Esophagus (tissue), 2 donors: ENCODE results near the gene IMMP2L. TPM values are rescaled to one million over a fixed set of nuclear protein-coding genes. Genes with fewer than 3 reads are reported as not detected.
"Not testable (repeated sequence)": the region's sequence is repeated elsewhere in the genome, so short reads cannot be mapped to it uniquely, and the experiment has no call there.

ENCODE experiments used
- H3K27ac ChIP-seq, 2 donors: one replicate each; pipeline ENCODE4 v1.5.1; 2013; ENCODE audit warnings: low read depth in 2 of 2, mild to moderate bottlenecking in 2 of 2, inconsistent platforms in 1 of 2, low read length in 1 of 2, moderate library complexity in 1 of 2
- H3K27me3 ChIP-seq, 2 donors: one replicate each; pipeline ENCODE4 v1.6.1; 2013; ENCODE audit warnings: low read length in 2 of 2, control low read depth in 1 of 2, mild to moderate bottlenecking in 1 of 2; ENCODE audit not compliant: insufficient read depth in 2 of 2, control insufficient read depth in 1 of 2
- H3K36me3 ChIP-seq, 2 donors: one replicate each; pipeline ENCODE4 v1.6.1; 2013; ENCODE audit warnings: low read length in 1 of 2; ENCODE audit not compliant: control insufficient read depth in 2 of 2, insufficient read depth in 2 of 2
- H3K4me1 ChIP-seq, 2 donors: one replicate each; pipeline ENCODE4 v1.6.1; 2013; ENCODE audit warnings: low read length in 1 of 2; ENCODE audit not compliant: control insufficient read depth in 2 of 2, insufficient read depth in 2 of 2
- H3K4me3 ChIP-seq, 2 donors: one replicate each; pipeline ENCODE4 v1.5.1; 2013; ENCODE audit warnings: low read length in 2 of 2, mild to moderate bottlenecking in 2 of 2, low read depth in 1 of 2, moderate library complexity in 1 of 2
- H3K9me3 ChIP-seq, 2 donors: one replicate each; pipeline ENCODE4 v1.6.1; 2013; ENCODE audit warnings: mild to moderate bottlenecking in 2 of 2, low read depth in 1 of 2, low read length in 1 of 2, moderate library complexity in 1 of 2; ENCODE audit not compliant: control insufficient read depth in 2 of 2, insufficient read depth in 1 of 2
- WGBS, 2 donors: extraction: QIAGEN DNeasy Blood & Tissue Kit; methylation state at CpG; one replicate each; pipeline ENCODE4 v1.1.7; 2013; 5-methylcytosine and 5-hydroxymethylcytosine counted together
- polyA plus RNA-seq, 2 donors: library from polyadenylated mRNA; stranded (reverse); fragments of 200-250 nt; gene quantifications; one replicate each; pipeline ENCODE4 v1.2.3, GENCODE V29; 2013
- donor health status: healthy with polysubstance abuse.
- donor health status: Bipolar disorder and iron deficiency.

IMMP2L gene
- polyA plus RNA-seq, 2 donors, result 6.5 to 14.5 TPM

DNA sequence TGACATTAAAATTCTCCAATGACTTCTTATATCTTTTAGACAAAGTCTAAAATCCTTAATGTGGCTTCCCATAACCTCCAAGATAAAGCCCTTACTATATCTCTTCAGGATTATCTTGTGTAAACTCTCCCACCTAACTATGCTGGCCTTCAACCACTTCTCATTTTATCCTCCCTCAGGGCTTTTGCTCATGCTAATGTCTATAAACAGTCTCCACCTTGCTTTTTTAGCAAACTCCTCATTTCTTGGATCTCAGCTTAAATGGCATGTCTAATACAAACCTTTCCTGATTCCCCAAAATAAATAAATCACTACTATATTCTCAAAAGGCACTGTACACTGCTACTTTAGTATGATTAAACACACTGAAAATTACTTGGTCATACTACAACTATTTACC, 290.2 kb downstream of the IMMP2L start:
- H3K27ac ChIP-seq, result no peak overlapping the region
- H3K27me3 ChIP-seq, result no peaks in the 10 kb centered on the region
- H3K9me3 ChIP-seq, result no peaks in the 10 kb centered on the region
- H3K4me3 ChIP-seq, result no peak overlapping the region
- H3K4me1 ChIP-seq, result no peaks in the 10 kb centered on the region
- H3K36me3 ChIP-seq, result no peaks in the 10 kb centered on the region

- not testable (repeated sequence) for H3K9me3 ChIP-seq, H3K4me1 ChIP-seq, H3K27me3 ChIP-seq, H3K4me3 ChIP-seq, H3K27ac ChIP-seq, H3K36me3 ChIP-seq
- WGBS, 2 donors, result 89 to 91% methylated on average over 2 of the region's 2 CpGs
Observed at GRCh38 chr7:111270794-111271193, 291.5 kb downstream of the IMMP2L start.

DNA sequence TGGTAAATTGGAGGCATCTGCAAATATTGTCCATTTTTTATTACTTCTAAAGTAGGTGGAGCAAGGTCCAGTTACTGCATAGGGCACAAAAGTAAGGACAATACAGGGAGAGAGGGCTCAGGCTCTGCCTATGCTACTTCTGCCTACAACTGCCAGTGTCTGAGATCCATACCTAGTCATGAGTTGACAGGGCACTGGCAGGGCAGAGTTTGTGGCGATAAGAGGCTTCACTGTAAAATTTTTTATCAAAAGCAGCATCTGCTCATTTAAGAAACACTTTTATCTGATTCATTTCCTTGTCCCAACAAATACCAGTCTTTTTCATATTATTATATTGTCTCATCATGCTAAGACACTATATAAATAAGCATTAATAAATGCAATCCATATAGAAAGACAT, 293.4 kb downstream of the IMMP2L start:
- no peaks in the 10 kb centered on the region for H3K9me3 ChIP-seq
- WGBS, 2 donors, result 95 to 97% methylated on average over 1 of the region's 1 CpG
- H3K27me3 ChIP-seq, result no peaks in the 10 kb centered on the region
- H3K4me3 ChIP-seq, result no peak overlapping the region
- no peaks in the 10 kb centered on the region for H3K4me1 ChIP-seq
- no peaks in the 10 kb centered on the region for H3K36me3 ChIP-seq
- H3K27ac ChIP-seq, result no peak overlapping the region

GRCh38 chr7:111266613-111267012, 295.7 kb downstream of the IMMP2L start:
- no peaks in the 10 kb centered on the region for H3K4me1 ChIP-seq
- no peak overlapping the region for H3K27ac ChIP-seq
- H3K36me3 ChIP-seq, result no peaks in the 10 kb centered on the region
- H3K27me3 ChIP-seq, result no peaks in the 10 kb centered on the region
- WGBS, 2 donors, result 81 to 87% methylated on average over 2 of the region's 2 CpGs
- no peaks in the 10 kb centered on the region for H3K9me3 ChIP-seq
- H3K4me3 ChIP-seq, result no peak overlapping the region

GRCh38 chr7:111265394-111265793, 296.9 kb downstream of the IMMP2L start:
- H3K27ac ChIP-seq, result no peak overlapping the region
- no peaks in the 10 kb centered on the region for H3K36me3 ChIP-seq
- no peaks in the 10 kb centered on the region for H3K27me3 ChIP-seq
- no peaks in the 10 kb centered on the region for H3K4me1 ChIP-seq
- no peaks in the 10 kb centered on the region for H3K9me3 ChIP-seq
- H3K4me3 ChIP-seq, result no peak overlapping the region

DNA sequence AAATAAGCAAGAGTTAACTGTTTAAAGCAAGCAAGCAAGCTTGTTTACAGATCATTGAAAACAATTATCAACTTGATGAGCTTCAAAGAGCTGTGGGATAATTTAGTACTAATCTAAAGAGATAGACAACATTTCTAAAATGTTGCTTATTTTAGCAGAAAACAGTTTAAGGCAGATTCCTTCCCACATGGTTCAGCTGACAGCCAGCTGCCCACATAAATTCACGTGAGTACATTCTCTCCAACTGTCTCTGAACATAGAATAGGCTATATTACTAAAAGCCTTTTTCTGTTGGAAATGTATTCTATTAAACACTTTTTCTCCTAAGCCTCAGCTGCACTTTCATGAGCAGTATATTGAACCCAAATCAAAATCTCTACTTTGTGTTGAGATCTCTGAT, 297.3 kb downstream of the IMMP2L start:
- Histone ChIP-seq H3K9me3 (no peaks in the 10 kb centered on the region), H3K4me1 (no peaks in the 10 kb centered on the region), H3K27me3 (no peaks in the 10 kb centered on the region), H3K27ac (no peak overlapping the region), H3K4me3 (no peak overlapping the region), H3K36me3 (no peaks in the 10 kb centered on the region)
- WGBS, 2 donors, result 94 to 95% methylated on average over 1 of the region's 1 CpG

DNA sequence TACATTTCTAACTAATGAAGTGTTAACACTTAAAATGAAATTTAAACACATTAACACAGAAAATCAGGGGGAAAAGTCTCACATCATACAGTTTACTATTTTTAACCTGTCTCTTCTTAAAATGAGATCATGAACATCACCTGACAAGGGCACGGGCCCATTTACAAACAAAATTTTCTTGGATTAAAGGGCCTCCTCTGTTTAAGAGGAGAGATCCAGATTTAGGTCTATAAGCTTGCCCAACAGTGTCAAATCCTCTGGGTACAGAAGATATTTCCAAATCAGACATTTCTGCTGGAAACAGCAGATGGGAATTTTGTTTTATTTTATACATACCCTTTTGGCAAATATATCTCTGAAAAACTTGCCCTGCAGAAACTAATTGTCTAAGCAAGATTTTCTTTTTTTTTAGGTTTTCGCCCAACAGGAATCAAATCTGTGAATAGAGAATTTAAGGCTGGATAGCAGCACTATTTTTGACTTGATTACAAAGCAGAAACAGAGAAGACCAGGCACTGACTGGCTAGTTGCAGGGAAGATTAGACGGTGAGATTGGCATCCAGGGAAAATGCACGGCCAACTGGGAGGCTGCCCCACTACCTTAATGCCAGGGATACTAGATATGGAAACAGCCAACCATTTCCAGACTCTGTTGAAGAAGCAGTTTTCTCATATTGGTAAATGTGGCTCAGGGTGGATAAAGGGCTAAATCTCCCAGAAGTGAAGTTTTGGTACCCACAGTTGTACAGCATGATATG, 298.0 kb downstream of the IMMP2L start:
- Histone ChIP-seq H3K9me3 (no peaks in the 10 kb centered on the region), H3K36me3 (no peaks in the 10 kb centered on the region), H3K4me3 (no peak overlapping the region), H3K27ac (no peak overlapping the region), H3K27me3 (no peaks in the 10 kb centered on the region), H3K4me1 (no peaks in the 10 kb centered on the region)
- WGBS, 2 donors, result 85 to 89% methylated on average over 4 of the region's 4 CpGs

GRCh38 chr7:111262293-111263116, 299.8 kb downstream of the IMMP2L start:
- no peaks in the 10 kb centered on the region for H3K27me3 ChIP-seq
- no peak overlapping the region for H3K27ac ChIP-seq
- 79 to 92% methylated on average over 4 of the region's 4 CpGs for WGBS, 2 donors
- no peaks in the 10 kb centered on the region for H3K9me3 ChIP-seq
- H3K4me1 ChIP-seq, result no peaks in the 10 kb centered on the region
- H3K36me3 ChIP-seq, result no peaks in the 10 kb centered on the region
- no peak overlapping the region for H3K4me3 ChIP-seq

GRCh38 chr7:111261496-111261895, 300.8 kb downstream of the IMMP2L start:
- Histone ChIP-seq H3K4me3 (no peak overlapping the region), H3K36me3 (no peaks in the 10 kb centered on the region), H3K27me3 (no peaks in the 10 kb centered on the region), H3K27ac (no peak overlapping the region), H3K4me1 (no peaks in the 10 kb centered on the region), H3K9me3 (no peaks in the 10 kb centered on the region)
- whole genome bisulfite sequencing, 2 donors, result 91 to 92% methylated on average over 3 of the region's 3 CpGs

DNA sequence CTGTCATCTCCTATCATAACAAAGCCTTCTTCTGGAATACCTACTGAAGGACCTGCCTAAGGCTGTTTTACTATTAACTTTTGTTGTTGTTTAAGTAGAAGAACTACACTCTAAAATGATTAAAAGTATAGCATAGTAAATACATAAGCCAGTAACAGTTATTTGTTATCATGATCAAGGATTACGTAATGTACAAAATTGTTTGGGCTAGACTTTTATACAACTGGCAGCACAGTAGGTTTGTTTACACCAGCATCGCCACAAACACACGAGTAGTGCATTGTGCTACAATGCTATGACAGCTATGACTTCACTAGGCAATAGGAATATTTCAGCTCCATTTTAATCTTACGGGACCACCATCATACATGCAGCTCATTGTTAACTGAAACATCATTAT, 302.3 kb downstream of the IMMP2L start:
- H3K36me3 ChIP-seq, result no peaks in the 10 kb centered on the region
- H3K4me1 ChIP-seq, result no peaks in the 10 kb centered on the region

More for the DNA sequence above, 302.3 kb downstream of the IMMP2L start:
- 93 to 95% methylated on average over 4 of the region's 4 CpGs for WGBS, 2 donors
- Histone ChIP-seq H3K9me3 (no peaks in the 10 kb centered on the region), H3K27ac (no peak overlapping the region), H3K4me3 (no peak overlapping the region), H3K27me3 (no peaks in the 10 kb centered on the region)
